A204.1 (cell line): ENCODE data around the gene ATG5.
A peak's percentile ranks its signal among the peaks of the same experiment; 100 is the strongest.
"Not testable (repeated sequence)": the region's sequence is repeated elsewhere in the genome, so short reads cannot be mapped to it uniquely, and the experiment has no call there.

Source experiments
- FAIRE-seq: peaks from 2 replicates; lab custom pipeline; 2012; peaks lifted over from hg19 to GRCh38; lab: Jason Lieb, UNC

The ATG5 gene

GRCh38 chr6:106257195-106257594 lies 68.4 kb downstream of the ATG5 start:
- no peak for FAIRE-seq

GRCh38 chr6:106256201-106256968 lies 69.2 kb downstream of the ATG5 start:
- FAIRE-seq, result no peak

- no peak for FAIRE-seq
These were observed 70.3 kb downstream of the ATG5 start for GRCh38 chr6:106255306-106255705.

GRCh38 chr6:106254636-106255035 lies 70.9 kb downstream of the ATG5 start:
- no peak for FAIRE-seq

GRCh38 chr6:106253731-106254130 lies 71.8 kb downstream of the ATG5 start:
- FAIRE-seq, result no peak

- FAIRE-seq, result no peak
These were observed 72.4 kb downstream of the ATG5 start for GRCh38 chr6:106253172-106253571.

- no peak for FAIRE-seq
These were observed 72.9 kb downstream of the ATG5 start for GRCh38 chr6:106252687-106253086.

GRCh38 chr6:106251531-106252255 lies 73.9 kb downstream of the ATG5 start:
- FAIRE-seq, result not testable (repeated sequence)

GRCh38 chr6:106250953-106251352 lies 74.6 kb downstream of the ATG5 start:
- FAIRE-seq, result no peak

- no peak for FAIRE-seq
These were observed 75.9 kb downstream of the ATG5 start for GRCh38 chr6:106249658-106250057.

- FAIRE-seq, result no peak
These were observed 77.8 kb downstream of the ATG5 start for GRCh38 chr6:106247733-106248132.

- FAIRE-seq, result no peak
These were observed 78.3 kb downstream of the ATG5 start for GRCh38 chr6:106247293-106247692.

- FAIRE-seq, result no peak
These were observed 80.6 kb downstream of the ATG5 start for GRCh38 chr6:106244931-106245330.

GRCh38 chr6:106244521-106244920 lies 81.0 kb downstream of the ATG5 start:
- no peak for FAIRE-seq

- FAIRE-seq, result no peak
These were observed 82.3 kb downstream of the ATG5 start for GRCh38 chr6:106243261-106243660.

GRCh38 chr6:106241498-106241897 lies 84.1 kb downstream of the ATG5 start:
- no peak for FAIRE-seq

- no peak for FAIRE-seq
These were observed 88.3 kb downstream of the ATG5 start for GRCh38 chr6:106237286-106237685.

- not testable (repeated sequence) for FAIRE-seq
These were observed 95.6 kb downstream of the ATG5 start for GRCh38 chr6:106229876-106230445.

GRCh38 chr6:106227612-106228507 lies 97.7 kb downstream of the ATG5 start:
- no peak for FAIRE-seq

- no peak for FAIRE-seq
These were observed 98.9 kb downstream of the ATG5 start for GRCh38 chr6:106226676-106227075.

GRCh38 chr6:106225581-106225980 lies 100.0 kb downstream of the ATG5 start:
- no peak for FAIRE-seq

- FAIRE-seq, result peak; percentile 89
These were observed 102.1 kb downstream of the ATG5 start for GRCh38 chr6:106223300-106223930.
